Measurements from ENCODE around the gene CRPPA. TPM values are rescaled to one million over a fixed set of nuclear protein-coding genes. Genes with fewer than 3 reads are reported as not detected.
"Not testable (repeated sequence)": the region's sequence is repeated elsewhere in the genome, so short reads cannot be mapped to it uniquely, and the experiment has no call there.

CRPPA gene
- total and polyA plus RNA-seq, 5 experiments from 2014 or later: 0.10 to 1.8 (median 0.94) TPM

DNA sequence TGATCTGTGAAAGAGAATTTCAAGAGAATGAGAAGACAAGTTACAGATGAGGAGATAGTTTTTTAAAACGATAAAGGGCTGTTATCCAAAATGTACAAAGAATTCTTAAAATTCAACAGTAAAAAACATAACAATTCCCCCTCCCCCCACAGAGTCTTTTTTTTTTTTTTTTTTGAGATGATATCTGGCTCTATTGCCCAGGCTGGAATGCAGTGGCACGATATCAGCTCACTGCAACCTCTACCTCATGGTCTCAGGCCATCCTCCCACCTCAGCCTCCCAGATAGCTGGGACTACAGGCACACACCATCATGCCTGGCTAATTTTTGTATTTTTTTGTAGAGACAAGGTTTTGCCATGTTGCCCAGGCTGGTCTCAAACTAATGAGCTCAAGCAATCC lies 22.5 kb upstream of the CRPPA start:
- H3K27me3 Mint-ChIP-seq, H3K27ac Mint-ChIP-seq, DNase-seq, POLR2A ChIA-PET, ATAC-seq, H3K4me3 Mint-ChIP-seq, H3K4me1 Mint-ChIP-seq, H3K36me3 Mint-ChIP-seq, H3K9me3 Mint-ChIP-seq: not testable (repeated sequence)

DNA sequence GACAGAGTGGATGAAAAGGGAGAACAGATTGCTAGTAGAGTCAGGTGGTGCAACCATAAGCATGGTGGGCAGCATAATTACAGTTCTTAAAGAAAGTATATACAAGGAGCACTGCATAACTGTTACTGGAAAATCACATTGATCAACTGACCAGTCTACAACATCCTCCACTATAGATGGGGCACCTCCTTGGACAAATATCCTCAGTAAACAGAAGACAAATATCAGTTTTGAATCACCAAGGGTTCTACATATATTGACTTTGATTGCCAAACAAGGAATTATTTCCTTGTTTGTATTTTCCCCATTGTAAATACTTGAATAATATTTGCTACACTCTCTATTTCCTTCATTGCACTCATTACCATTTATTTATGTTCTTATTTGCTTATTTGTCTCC lies 17.6 kb upstream of the CRPPA start:
- peaks cover 0 to 2% (median 0%) of the 10 kb centered on the region in 5 donors for H3K27me3 Mint-ChIP-seq
- H3K27ac Mint-ChIP-seq: no peak overlapping the region
- no peak for ATAC-seq
- POLR2A ChIA-PET: no interaction called here
- DNase-seq: no peak
- peaks cover 0 to 5% (median 0%) of the 10 kb centered on the region in 9 donors for H3K9me3 Mint-ChIP-seq
- no peaks in the 10 kb centered on the region for H3K4me1 Mint-ChIP-seq
- H3K4me3 Mint-ChIP-seq: no peak overlapping the region
- no peaks in the 10 kb centered on the region for H3K36me3 Mint-ChIP-seq

DNA sequence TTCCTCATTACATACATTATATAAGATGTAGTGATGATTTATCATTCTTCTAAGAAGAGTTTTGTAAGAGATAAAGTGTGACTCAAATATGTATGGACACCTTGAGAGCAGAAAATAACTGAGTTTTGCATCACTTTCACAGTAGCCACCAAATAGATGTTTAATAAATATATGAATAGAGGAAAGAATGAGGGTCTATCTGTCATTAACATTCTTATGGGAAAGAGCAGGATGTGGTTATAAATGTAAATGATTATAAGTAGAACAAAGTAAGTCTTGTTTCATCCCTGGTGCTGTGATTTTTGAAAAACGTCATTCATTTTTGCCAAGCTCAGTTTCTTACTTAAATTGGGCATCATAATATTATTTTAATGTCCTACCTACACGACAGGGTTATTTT lies 15.0 kb upstream of the CRPPA start:
- Mint-ChIP-seq H3K27ac (no peak overlapping the region), H3K4me1 (peaks cover 0 to 2% (median 0%) of the 10 kb centered on the region in 4 donors), H3K9me3 (no peaks in the 10 kb centered on the region), H3K36me3 (no peaks in the 10 kb centered on the region), H3K4me3 (no peak overlapping the region), H3K27me3 (peaks cover 0 to 2% (median 0%) of the 10 kb centered on the region in 5 donors)
- POLR2A ChIA-PET: interaction anchor here (1.8 kb wide), 1 partner anchor 15 kb away, joined by 5 read pairs; the partner anchor contains the start of gene CRPPA
- ATAC-seq (no peak), DNase-seq (no peak)

DNA sequence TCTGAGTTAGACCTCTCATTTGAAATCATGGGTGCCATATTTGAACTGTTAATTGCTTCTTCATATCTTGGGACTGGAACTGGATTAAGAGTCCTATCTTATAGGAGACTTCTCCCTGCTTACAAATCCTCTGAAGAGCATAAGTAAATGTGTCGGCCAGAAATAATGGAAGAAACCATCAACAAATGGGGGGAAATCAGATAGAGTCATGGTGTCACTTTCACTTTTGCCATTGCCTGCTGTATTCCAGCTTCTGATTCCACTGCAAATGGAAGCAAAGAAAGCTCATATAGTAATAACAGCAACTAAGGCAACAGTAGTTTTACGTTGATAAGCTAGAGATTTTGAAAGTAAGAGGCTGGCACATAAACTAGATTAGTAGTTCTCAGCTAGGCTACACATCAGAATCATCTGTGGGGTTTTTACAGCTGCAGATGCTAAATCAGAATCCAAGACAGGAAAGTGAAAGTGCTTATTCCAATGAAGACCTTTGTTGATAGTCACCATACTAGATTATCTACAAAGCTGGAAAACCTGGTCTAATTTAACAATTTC lies 12.3 kb upstream of the CRPPA start:
- DNase-seq (no peak), ATAC-seq (no peak)
- no peak overlapping the region for H3K4me3 Mint-ChIP-seq
- no peak overlapping the region for H3K27ac Mint-ChIP-seq
- POLR2A ChIA-PET: interaction anchor here (1.2 kb wide), 1 partner anchor 13 kb away, joined by 3 read pairs; no protein-coding TSS in a partner anchor
- no peaks in the 10 kb centered on the region for H3K9me3 Mint-ChIP-seq
- no peaks in the 10 kb centered on the region for H3K36me3 Mint-ChIP-seq
- peaks cover 0 to 6% (median 0%) of the 10 kb centered on the region in 5 donors for H3K27me3 Mint-ChIP-seq
- H3K4me1 Mint-ChIP-seq: peaks cover 0 to 2% (median 0%) of the 10 kb centered on the region in 4 donors

DNA sequence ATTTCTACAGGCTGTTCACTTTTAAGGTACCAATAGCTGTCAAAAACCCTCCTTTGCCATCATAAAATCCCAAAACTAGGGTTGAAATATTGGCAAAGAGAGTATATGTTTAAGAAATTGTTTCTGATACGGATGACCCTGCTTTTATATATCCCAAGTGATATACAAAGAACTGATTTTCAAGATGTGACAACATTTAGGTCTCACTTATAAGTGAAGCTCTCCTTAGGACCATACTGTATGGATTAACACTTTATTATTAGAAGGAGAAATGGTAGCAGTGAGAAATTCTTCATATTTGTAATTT lies 11.0 kb upstream of the CRPPA start:
- ATAC-seq (no peak), DNase-seq (no peak)
- Mint-ChIP-seq H3K4me3 (no peak overlapping the region), H3K36me3 (no peaks in the 10 kb centered on the region), H3K27ac (no peak overlapping the region), H3K27me3 (peaks cover 0 to 8% (median 1%) of the 10 kb centered on the region in 5 donors), H3K9me3 (no peaks in the 10 kb centered on the region), H3K4me1 (peaks cover 0 to 2% (median 0%) of the 10 kb centered on the region in 4 donors)
- POLR2A ChIA-PET: interaction anchor here (1.7 kb wide), 1 partner anchor 12 kb away, joined by 8 read pairs; the partner anchor contains the start of gene CRPPA

DNA sequence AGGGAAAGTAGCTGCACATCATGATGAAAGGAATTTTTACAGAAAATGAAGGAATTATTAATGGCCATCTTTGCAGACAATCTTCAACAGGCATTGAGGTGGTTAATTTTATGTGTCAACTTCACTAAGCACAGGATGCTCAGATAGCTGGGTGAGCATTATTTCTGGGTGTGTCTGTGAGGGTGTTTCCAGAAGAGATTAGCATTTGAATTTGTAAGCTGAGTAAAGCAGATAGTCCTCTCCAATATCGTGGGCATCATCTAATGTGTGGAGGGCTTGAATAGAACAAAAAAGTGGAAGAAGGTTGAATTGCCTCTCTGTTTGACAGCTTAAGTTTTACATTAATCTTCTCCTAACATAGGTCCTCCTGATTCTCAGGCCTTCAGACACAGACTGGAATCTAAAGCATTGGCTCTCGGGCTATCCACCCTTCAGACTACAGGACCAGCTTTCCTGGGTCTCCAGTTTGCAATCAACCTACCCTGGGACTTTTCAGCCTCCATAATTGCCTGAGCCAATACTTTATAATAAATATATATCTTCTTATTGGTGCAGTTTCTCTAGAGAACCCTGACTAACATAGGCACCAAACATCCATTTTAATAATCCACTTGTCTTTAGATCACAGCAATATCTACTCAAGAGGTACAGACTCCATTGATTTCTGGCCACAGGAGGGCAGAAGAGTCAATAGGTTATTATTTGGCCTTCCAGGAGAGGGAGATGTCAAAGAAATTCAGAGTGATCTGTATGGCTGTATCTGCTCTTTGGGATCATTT lies 10.5 kb upstream of the CRPPA start:
- no peak overlapping the region for H3K27ac Mint-ChIP-seq
- H3K4me3 Mint-ChIP-seq: no peak overlapping the region
- ATAC-seq: peak; percentile 83
- H3K9me3 Mint-ChIP-seq: no peaks in the 10 kb centered on the region
- POLR2A ChIA-PET: interaction anchor here (1.7 kb wide), 1 partner anchor 11 kb away, joined by 8 read pairs; the partner anchor contains the start of gene CRPPA
- peaks cover 0 to 8% (median 1%) of the 10 kb centered on the region in 5 donors for H3K27me3 Mint-ChIP-seq
- DNase-seq: peak in 5 of 10 donors; percentile 21 to 44 (median 38)
- peaks cover 0 to 2% (median 0%) of the 10 kb centered on the region in 4 donors for H3K4me1 Mint-ChIP-seq
- no peaks in the 10 kb centered on the region for H3K36me3 Mint-ChIP-seq

DNA sequence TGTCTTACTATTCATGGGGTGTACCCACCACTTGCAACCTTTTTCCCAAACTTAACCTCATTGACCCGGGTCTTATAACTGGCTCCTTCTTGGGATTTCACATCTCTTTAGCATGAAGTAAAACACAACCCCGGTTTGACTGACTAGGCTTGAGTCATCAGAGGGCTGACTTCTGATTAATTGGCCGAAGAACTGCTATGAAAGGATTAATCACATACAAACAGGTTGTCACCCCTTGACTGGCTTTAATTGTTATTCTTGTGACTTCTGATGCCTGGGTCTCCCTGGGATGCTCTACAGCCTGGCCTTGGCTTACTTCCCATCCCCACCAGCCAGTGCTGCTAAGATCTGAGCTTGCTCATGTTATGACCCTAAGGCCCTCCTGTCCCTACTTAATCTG lies 8.8 kb upstream of the CRPPA start:
- Mint-ChIP-seq H3K27ac (no peak overlapping the region), H3K36me3 (no peaks in the 10 kb centered on the region), H3K9me3 (no peaks in the 10 kb centered on the region), H3K4me1 (peaks cover 0 to 2% (median 0%) of the 10 kb centered on the region in 4 donors), H3K27me3 (peaks cover 0 to 8% (median 1%) of the 10 kb centered on the region in 5 donors), H3K4me3 (no peak overlapping the region)
- no peak for ATAC-seq
- POLR2A ChIA-PET: no interaction called here
- no peak for DNase-seq

DNA sequence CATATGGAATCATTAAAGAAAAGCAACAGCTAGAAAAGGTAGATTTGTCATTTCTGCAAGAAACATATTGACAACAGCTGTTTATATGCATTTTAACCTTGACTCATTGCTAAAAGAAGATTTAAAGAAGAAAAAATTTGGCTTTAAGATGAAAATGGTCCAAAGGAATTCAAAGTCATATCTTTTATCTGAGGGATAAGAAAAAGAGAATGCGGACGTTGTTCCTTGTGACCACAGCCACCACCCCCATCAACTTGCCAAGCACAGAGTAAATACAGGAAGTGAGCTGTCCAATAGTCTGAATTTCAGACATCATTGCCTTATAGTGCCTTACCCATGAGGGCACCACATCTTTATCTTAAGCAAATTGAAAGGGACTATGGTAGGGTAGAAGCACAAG lies 7.3 kb upstream of the CRPPA start:
- no peak for ATAC-seq
- POLR2A ChIA-PET: no interaction called here
- DNase-seq: no peak

DNA sequence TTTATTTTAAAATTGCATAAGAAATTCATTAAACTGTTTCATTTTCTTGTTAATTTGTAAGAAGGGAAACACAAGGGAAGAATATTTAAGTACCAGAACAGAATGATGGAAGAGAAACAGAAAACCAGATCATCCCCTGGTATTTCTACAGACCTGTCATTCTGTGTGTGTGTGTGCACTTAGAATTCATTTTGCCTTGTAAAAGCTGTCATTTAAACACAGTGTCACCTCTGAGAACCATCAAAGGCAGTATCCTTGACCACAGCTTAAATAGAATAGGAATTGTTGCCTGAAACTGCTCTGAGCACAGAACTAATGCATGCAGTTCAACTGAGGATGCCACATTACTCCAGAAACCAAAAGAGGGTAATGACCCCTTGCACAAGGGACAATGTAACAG lies 6.8 kb upstream of the CRPPA start:
- Mint-ChIP-seq H3K27me3 (peaks cover 0 to 8% (median 1%) of the 10 kb centered on the region in 5 donors), H3K4me3 (no peak overlapping the region), H3K27ac (no peak overlapping the region), H3K36me3 (no peaks in the 10 kb centered on the region), H3K9me3 (no peaks in the 10 kb centered on the region), H3K4me1 (no peaks in the 10 kb centered on the region)
- ATAC-seq: no peak
- POLR2A ChIA-PET: no interaction called here
- no peak for DNase-seq

More for the DNA sequence above, 7.3 kb upstream of the CRPPA start:
- H3K4me3 Mint-ChIP-seq: no peak overlapping the region
- H3K27me3 Mint-ChIP-seq: peaks cover 0 to 8% (median 1%) of the 10 kb centered on the region in 5 donors
- no peaks in the 10 kb centered on the region for H3K9me3 Mint-ChIP-seq
- no peaks in the 10 kb centered on the region for H3K36me3 Mint-ChIP-seq
- no peak overlapping the region for H3K27ac Mint-ChIP-seq
- H3K4me1 Mint-ChIP-seq: no peaks in the 10 kb centered on the region

DNA sequence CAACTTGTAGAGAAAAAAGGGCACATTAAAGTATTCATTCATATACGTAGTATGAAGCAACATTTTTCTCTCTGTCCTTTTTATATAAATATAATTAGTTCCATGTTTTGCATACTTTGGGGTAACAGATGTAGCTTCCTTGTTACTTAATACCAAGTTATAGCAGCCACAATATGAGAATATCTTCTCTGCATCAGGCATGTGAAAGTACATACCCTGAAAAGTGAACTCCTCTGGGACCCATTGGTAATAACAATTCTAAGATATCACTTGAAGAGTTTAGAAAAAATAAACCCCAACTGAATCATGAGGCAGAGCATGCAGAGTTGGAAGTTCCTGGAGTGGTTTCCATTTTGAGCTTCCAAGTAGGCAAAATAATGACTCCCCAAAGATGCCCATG lies 2.4 kb upstream of the CRPPA start:
- Mint-ChIP-seq H3K4me1 (peaks cover 9 to 22% (median 14%) of the 10 kb centered on the region in 4 donors), H3K27me3 (peaks cover 0 to 8% (median 3%) of the 10 kb centered on the region in 5 donors), H3K36me3 (no peaks in the 10 kb centered on the region), H3K27ac (no peak overlapping the region), H3K4me3 (no peak overlapping the region), H3K9me3 (no peaks in the 10 kb centered on the region)
- POLR2A ChIA-PET: interaction anchor here (0.6 kb wide), 1 partner anchor 169 kb away, joined by 3 read pairs; no protein-coding TSS in a partner anchor
- ATAC-seq (no peak), DNase-seq (no peak)

DNA sequence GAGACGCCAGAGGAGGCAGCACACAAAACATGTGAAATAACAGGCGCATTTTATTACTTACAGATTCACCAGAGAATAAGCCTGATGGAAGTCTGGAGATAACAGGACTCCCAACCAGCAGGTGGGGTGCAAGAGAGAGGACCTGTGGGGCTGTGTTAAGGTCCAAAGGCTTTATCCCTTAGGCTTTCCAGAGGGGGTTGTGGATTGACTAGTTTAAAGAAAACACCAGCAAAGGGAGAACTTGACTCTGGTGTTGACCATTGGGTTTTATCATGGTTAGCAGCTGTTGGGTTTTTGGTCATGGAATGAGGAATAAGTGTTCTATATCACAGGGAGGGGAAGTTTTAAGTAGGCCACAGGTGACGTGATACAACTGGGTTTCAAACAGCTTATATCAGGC lies 1.6 kb upstream of the CRPPA start:
- no peak for ATAC-seq
- Mint-ChIP-seq H3K27ac (peak overlapping the region in 3 of 10 donors; percentile 49 to 92 (median 69)), H3K9me3 (no peaks in the 10 kb centered on the region), H3K4me3 (peak overlapping the region in 2 of 10 donors; percentile 4 to 11), H3K36me3 (no peaks in the 10 kb centered on the region), H3K4me1 (peaks cover 9 to 22% (median 16%) of the 10 kb centered on the region in 4 donors), H3K27me3 (peaks cover 0 to 11% (median 0%) of the 10 kb centered on the region in 5 donors)
- DNase-seq: no peak
- POLR2A ChIA-PET: no interaction called here

DNA sequence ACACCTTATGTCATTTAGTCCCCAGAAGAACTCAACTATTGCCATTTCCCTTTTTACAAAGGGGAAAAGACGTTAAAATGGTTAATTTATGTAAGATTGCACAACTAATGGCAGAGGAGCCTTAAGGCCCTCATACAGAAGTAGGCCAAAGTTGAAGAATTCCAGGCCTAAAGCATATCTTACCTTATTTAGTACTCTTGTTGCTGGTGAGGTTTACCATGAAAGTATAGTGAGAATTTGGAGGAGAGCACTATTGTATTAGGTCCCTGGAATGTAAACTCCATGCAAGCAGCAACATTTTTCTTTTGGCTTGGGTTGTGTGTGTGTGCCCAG lies 731 bp upstream of the CRPPA start:
- Mint-ChIP-seq H3K4me3 (peak overlapping the region; percentile 67 to 83 (median 76)), H3K36me3 (no peaks in the 10 kb centered on the region), H3K27me3 (peaks cover 0 to 11% (median 0%) of the 10 kb centered on the region in 5 donors), H3K27ac (peak overlapping the region; percentile 51 to 92 (median 84)), H3K4me1 (peaks cover 9 to 22% (median 16%) of the 10 kb centered on the region in 4 donors), H3K9me3 (no peaks in the 10 kb centered on the region)
- DNase-seq: no peak
- POLR2A ChIA-PET: interaction anchor here (0.6 to 2.1 kb wide), 3 partner anchors 14 to 154 kb away, joined by 3 to 10 read pairs (median 5); no protein-coding TSS in a partner anchor
- ATAC-seq: no peak
